Measurements from ENCODE around the gene STOX2. TPM values are rescaled to one million over a fixed set of nuclear protein-coding genes. Genes with fewer than 3 reads are reported as not detected.

STOX2 gene
- total and polyA plus RNA-seq, 11 donors: 2.8 to 19.6 (median 13.1) TPM

DNA sequence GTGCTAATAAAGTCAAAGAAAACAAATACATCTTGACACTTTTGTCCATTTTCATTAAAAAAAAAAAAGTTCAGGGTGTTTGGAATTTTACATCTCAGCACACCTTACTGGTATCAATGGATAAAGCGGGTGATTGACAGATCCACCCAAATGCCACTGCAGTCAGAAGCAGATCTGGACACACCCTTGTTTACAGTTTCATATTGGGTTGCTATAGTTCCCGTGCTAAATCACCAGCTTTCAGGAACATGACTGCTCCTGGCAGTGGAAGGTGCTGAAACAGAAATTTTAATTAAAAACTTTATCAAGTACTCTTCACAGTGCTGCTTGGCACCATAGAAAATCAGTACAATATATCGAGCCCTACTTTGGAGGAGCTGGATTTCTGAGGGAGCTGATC lies 116.3 kb downstream of the STOX2 start:
- no peak for ATAC-seq

GRCh38 chr4:184022679-184023383 lies 117.7 kb downstream of the STOX2 start:
- Histone ChIP-seq H3K36me3 (peaks cover 0 to 9% (median 4%) of the 10 kb centered on the region in 9 donors), H3K4me1 (peaks cover 0 to 16% (median 1%) of the 10 kb centered on the region in 12 donors), H3K9me3 (no peaks in the 10 kb centered on the region), H3K27ac (no peak overlapping the region), H3K27me3 (no peaks in the 10 kb centered on the region), H3K4me3 (no peak overlapping the region)
- DNase-seq: no peak
- TF ChIP-seq POLR2A (IDR thresholded peaks at IDR 0.05): no peak
- TF ChIP-seq, protein P1, sequence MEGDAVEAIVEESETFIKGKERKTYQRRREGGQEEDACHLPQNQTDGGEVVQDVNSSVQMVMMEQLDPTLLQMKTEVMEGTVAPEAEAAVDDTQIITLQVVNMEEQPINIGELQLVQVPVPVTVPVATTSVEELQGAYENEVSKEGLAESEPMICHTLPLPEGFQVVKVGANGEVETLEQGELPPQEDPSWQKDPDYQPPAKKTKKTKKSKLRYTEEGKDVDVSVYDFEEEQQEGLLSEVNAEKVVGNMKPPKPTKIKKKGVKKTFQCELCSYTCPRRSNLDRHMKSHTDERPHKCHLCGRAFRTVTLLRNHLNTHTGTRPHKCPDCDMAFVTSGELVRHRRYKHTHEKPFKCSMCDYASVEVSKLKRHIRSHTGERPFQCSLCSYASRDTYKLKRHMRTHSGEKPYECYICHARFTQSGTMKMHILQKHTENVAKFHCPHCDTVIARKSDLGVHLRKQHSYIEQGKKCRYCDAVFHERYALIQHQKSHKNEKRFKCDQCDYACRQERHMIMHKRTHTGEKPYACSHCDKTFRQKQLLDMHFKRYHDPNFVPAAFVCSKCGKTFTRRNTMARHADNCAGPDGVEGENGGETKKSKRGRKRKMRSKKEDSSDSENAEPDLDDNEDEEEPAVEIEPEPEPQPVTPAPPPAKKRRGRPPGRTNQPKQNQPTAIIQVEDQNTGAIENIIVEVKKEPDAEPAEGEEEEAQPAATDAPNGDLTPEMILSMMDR (IDR thresholded peaks at IDR 0.05): no peak
- WGBS, 4 donors: 75 to 84% (median 79%) methylated on average over 9 of the region's 9 CpGs
- intact Hi-C loops (cut with DNase I): no loop called here
- ATAC-seq: no peak

More for the DNA sequence above, 116.3 kb downstream of the STOX2 start:
- Histone ChIP-seq H3K4me1 (peaks cover 0 to 16% (median 1%) of the 10 kb centered on the region in 12 donors), H3K9me3 (no peaks in the 10 kb centered on the region), H3K4me3 (no peak overlapping the region), H3K27ac (no peak overlapping the region), H3K36me3 (peaks cover 0 to 17% (median 7%) of the 10 kb centered on the region in 9 donors), H3K27me3 (no peaks in the 10 kb centered on the region)
- 81 to 85% (median 83%) methylated on average over 3 of the region's 3 CpGs for WGBS, 4 donors
- no peak for DNase-seq
- intact Hi-C loops (cut with DNase I): no loop called here
- no peak for TF ChIP-seq POLR2A (IDR thresholded peaks at IDR 0.05)
- TF ChIP-seq, protein P1 (IDR thresholded peaks at IDR 0.05): no peak

GRCh38 chr4:184024637-184025036 lies 119.5 kb downstream of the STOX2 start:
- no peaks in the 10 kb centered on the region for H3K27me3 ChIP-seq
- TF ChIP-seq, protein P1 (IDR thresholded peaks at IDR 0.05): no peak
- TF ChIP-seq POLR2A (IDR thresholded peaks at IDR 0.05): no peak
- H3K36me3 ChIP-seq: no peaks in the 10 kb centered on the region
- no peaks in the 10 kb centered on the region for H3K9me3 ChIP-seq
- intact Hi-C loops (cut with DNase I): no loop called here
- peaks cover 0 to 14% (median 2%) of the 10 kb centered on the region in 12 donors for H3K4me1 ChIP-seq
- no peak overlapping the region for H3K27ac ChIP-seq
- 96 to 98% (median 98%) methylated on average over 4 of the region's 4 CpGs for WGBS, 4 donors
- no peak overlapping the region for H3K4me3 ChIP-seq
- no peak for DNase-seq
- ATAC-seq: no peak

DNA sequence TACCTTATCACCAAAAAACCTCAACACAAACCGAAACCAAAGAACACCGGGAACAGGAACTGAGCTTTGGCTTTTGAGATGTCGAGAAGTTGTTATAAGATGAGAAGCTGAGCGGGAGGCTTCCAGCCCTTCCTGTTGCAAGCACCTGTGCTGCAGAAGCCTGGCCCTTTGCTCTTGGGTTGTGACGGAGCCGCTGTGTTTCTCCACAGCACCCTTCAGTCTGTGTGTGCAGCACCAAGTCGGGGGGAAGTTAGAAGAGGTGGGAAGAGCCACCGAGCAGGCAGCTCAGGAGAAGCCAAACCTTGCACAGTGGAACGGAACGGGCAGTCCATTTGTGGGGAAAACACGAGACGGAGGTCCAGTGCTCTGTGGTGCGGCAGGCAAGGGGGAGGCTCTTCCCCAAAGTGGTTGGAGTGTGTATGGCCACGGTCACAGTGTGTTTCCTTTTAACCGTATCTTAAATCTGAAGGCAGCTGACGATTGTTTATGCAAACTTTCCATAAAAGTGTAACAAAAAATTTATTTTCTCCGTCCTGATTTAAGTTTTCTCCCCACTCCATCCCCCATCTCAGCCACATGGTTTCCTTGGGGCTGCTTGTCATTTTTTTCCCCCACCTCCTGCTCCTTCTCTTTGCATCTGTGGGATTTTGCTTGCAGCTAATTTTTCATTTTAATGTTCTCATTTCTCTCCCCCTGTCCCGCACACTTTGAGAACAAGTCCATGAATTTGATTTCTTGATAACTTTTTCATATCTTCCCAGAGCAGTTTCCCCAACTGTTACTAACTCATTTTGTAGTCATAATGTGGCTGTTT lies 123.7 kb downstream of the STOX2 start:
- intact Hi-C loops (cut with DNase I): no loop called here
- Histone ChIP-seq H3K9me3 (no peaks in the 10 kb centered on the region), H3K27me3 (no peaks in the 10 kb centered on the region), H3K4me1 (peaks cover 0 to 10% (median 0%) of the 10 kb centered on the region in 12 donors), H3K36me3 (no peaks in the 10 kb centered on the region), H3K27ac (no peak overlapping the region), H3K4me3 (peak overlapping the region in 10 of 12 donors; percentile 6 to 48 (median 42))
- ATAC-seq (peak in 2 of 4 donors; percentile 29 to 48), DNase-seq (no peak)
- TF ChIP-seq POLR2A (IDR thresholded peaks at IDR 0.05): no peak
- TF ChIP-seq, protein P1 (IDR thresholded peaks at IDR 0.05): no peak
- 68 to 86% (median 75%) methylated on average over 18 of the region's 18 CpGs for WGBS, 4 donors
